SK-N-MC (cell line): Measurements from ENCODE around the gene MGST1.

Source experiments
- DNase-seq: peaks from one replicate; pipeline ENCODE4 v3.0.0-alpha.2; 2011; ENCODE audit warnings: low read depth, low spot score
- H3K27ac ChIP-seq: fragments of 200-600 bp; sonication (generic); 2 replicates; pipeline ENCODE4 v1.5.1; 2016; ENCODE audit warnings: mixed run types
- H3K36me3 ChIP-seq: fragments of 200-600 bp; sonication (generic); 2 replicates; pipeline ENCODE4 v1.6.1; 2017; ENCODE audit warnings: antibody characterized with exemption, low read length, mixed read lengths; ENCODE audit not compliant: insufficient read depth
- H3K4me3 ChIP-seq: fragments of 200-600 bp; sonication (generic); 2 replicates; pipeline ENCODE4 v1.5.1; 2016
- H3K9ac ChIP-seq: fragments of 200-600 bp; sonication (generic); 2 replicates; pipeline ENCODE4 v1.8.0; 2017; ENCODE audit warnings: mixed run types, mixed read lengths; ENCODE audit not compliant: insufficient read length
- H3K9me3 ChIP-seq: fragments of 200-600 bp; sonication (generic); 2 replicates; pipeline ENCODE4 v1.6.1; 2017; ENCODE audit warnings: low read depth, mild to moderate bottlenecking, antibody characterized with exemption, low read length, moderate library complexity, mixed read lengths
- EZH2 ChIP-seq: fragments of 200-600 bp; sonication (generic); IDR thresholded peaks from one replicate; pipeline ENCODE4 v1.6.1; 2017; ENCODE audit warnings: antibody characterized with exemption
- FOXP2 ChIP-seq: optimal IDR thresholded peaks from 2 replicates; pipeline ENCODE3; 2011; ENCODE audit warnings: mild to moderate bottlenecking, moderate library complexity; ENCODE audit not compliant: insufficient read depth; ENCODE audit errors: extremely low read length, control extremely low read depth
- POLR2AphosphoS5 ChIP-seq: IDR thresholded peaks from 2 replicates; pipeline ENCODE4 v1.6.1; 2012; ENCODE audit warnings: mild to moderate bottlenecking, low read depth, low read length, borderline replicate concordance

MGST1 gene

DNA sequence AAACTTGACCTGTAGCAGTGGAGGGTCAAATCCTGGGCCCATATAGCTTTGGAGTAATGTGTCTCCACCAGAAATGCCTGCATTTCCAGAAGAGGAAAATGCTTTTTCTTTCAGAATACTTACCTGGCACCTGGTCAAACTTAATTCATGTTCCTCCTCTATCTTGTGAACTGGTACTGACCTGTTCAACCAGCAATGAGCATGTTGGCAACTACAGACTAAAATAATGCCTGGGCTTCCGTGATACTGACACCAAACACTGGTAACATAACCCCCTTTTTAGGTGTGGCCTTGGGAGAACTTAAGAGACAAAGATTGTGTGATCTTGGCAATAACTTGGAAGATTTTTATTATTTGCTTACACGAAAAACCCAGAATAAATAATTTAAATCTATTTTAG, 23.8 kb upstream of the MGST1 start:
- H3K9me3 ChIP-seq, result no peaks in the 10 kb centered on the region
- no peak for DNase-seq
- no peaks in the 10 kb centered on the region for H3K36me3 ChIP-seq
- H3K9ac ChIP-seq, result no peak overlapping the region
- no peak overlapping the region for H3K4me3 ChIP-seq
- no peak overlapping the region for H3K27ac ChIP-seq
- TF ChIP-seq EZH2 (no peak), POLR2AphosphoS5 (no peak), FOXP2 (no peak)

- H3K9ac ChIP-seq, result no peak overlapping the region
- H3K4me3 ChIP-seq, result no peak overlapping the region
- no peaks in the 10 kb centered on the region for H3K9me3 ChIP-seq
- no peak overlapping the region for H3K27ac ChIP-seq
- H3K36me3 ChIP-seq, result no peaks in the 10 kb centered on the region
- TF ChIP-seq POLR2AphosphoS5 (no peak), FOXP2 (no peak), EZH2 (no peak)
- DNase-seq, result no peak
Measured at GRCh38 chr12:16324272-16324671, 23.2 kb upstream of the MGST1 start.

GRCh38 chr12:16324772-16325171, 22.7 kb upstream of the MGST1 start:
- no peaks in the 10 kb centered on the region for H3K9me3 ChIP-seq
- no peak overlapping the region for H3K27ac ChIP-seq
- H3K36me3 ChIP-seq, result no peaks in the 10 kb centered on the region
- TF ChIP-seq POLR2AphosphoS5 (no peak), FOXP2 (no peak)
- H3K9ac ChIP-seq, result no peak overlapping the region
- no peak for DNase-seq
- H3K4me3 ChIP-seq, result no peak overlapping the region

DNA sequence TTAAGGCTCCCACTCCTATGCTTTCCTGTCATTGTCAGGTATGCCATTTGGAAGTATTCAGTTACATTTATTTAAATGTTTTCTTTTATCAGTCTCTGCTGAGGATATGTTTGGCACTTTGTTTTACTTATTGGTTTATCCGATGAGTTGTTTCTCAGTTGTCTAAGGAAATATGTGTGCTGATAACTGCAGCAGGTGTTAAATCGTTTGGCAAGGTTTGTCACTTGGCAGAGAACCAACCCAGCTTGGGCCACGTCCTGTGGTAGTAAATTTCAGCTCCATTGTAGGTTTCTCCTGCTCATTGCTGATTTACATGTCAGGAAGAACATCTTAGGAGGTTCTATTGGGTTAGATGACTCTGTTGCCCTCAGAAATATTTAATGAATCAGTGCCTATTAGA, 22.0 kb upstream of the MGST1 start:
- H3K9ac ChIP-seq, result no peak overlapping the region
- H3K4me3 ChIP-seq, result no peak overlapping the region
- no peaks in the 10 kb centered on the region for H3K36me3 ChIP-seq
- TF ChIP-seq EZH2 (no peak), FOXP2 (no peak), POLR2AphosphoS5 (no peak)
- no peak overlapping the region for H3K27ac ChIP-seq
- H3K9me3 ChIP-seq, result no peaks in the 10 kb centered on the region
- no peak for DNase-seq

GRCh38 chr12:16327963-16328362, 19.5 kb upstream of the MGST1 start:
- no peak overlapping the region for H3K27ac ChIP-seq
- H3K36me3 ChIP-seq, result no peaks in the 10 kb centered on the region
- H3K9me3 ChIP-seq, result no peaks in the 10 kb centered on the region
- no peak overlapping the region for H3K9ac ChIP-seq
- no peak for DNase-seq
- TF ChIP-seq POLR2AphosphoS5, result no peak
- no peak for TF ChIP-seq EZH2
- TF ChIP-seq FOXP2, result no peak
- H3K4me3 ChIP-seq, result no peak overlapping the region

DNA sequence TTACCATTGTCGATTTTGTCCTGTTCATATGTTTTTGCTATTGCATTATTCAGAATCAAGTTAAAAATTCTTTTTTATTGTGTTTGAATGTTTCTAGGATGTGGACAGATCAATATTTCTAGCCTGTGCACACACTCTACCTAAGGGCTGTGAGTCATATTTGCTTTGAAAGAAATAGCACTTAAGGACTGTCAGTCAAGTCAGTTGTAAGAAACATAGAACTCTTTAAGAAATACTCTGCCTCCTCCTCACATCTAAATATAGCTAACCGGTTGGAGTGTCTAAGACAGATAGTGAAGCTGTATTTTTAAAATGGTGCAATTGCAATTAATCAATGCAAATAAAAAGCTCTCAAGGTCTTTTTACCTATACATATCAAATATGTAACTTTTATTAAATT, 17.9 kb upstream of the MGST1 start:
- no peak overlapping the region for H3K4me3 ChIP-seq
- H3K9me3 ChIP-seq, result no peaks in the 10 kb centered on the region
- H3K27ac ChIP-seq, result no peak overlapping the region
- H3K9ac ChIP-seq, result no peak overlapping the region
- TF ChIP-seq POLR2AphosphoS5 (no peak), EZH2 (no peak), FOXP2 (no peak)
- no peak for DNase-seq
- H3K36me3 ChIP-seq, result no peaks in the 10 kb centered on the region

DNA sequence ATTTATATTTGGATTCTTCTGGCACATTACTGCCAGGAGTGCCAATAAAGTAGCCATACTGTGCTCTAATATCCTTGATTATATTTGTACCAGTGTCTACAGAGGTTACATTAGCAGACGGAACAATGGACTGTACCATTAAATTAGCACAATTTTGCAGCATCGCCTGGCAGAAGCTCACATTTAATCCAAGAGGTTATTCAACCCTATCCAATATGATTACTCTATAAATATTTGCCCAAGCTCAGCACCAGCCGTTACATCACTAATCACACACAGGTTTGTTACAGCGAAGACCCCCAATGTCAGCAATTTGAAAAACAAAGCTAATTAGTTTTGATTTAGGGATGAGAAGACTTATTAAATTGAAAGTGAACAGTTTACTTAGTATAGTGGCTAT, 16.9 kb upstream of the MGST1 start:
- no peak for TF ChIP-seq POLR2AphosphoS5
- no peak for TF ChIP-seq FOXP2
- TF ChIP-seq EZH2, result no peak
- no peaks in the 10 kb centered on the region for H3K36me3 ChIP-seq

GRCh38 chr12:16331998-16332397, 15.4 kb upstream of the MGST1 start:
- Histone ChIP-seq H3K27ac (no peak overlapping the region), H3K9me3 (no peaks in the 10 kb centered on the region), H3K36me3 (no peaks in the 10 kb centered on the region), H3K9ac (no peak overlapping the region), H3K4me3 (no peak overlapping the region)
- no peak for TF ChIP-seq FOXP2
- no peak for TF ChIP-seq POLR2AphosphoS5
- no peak for TF ChIP-seq EZH2
- no peak for DNase-seq

More for the DNA sequence above, 16.9 kb upstream of the MGST1 start:
- Histone ChIP-seq H3K9me3 (no peaks in the 10 kb centered on the region), H3K9ac (no peak overlapping the region), H3K4me3 (no peak overlapping the region), H3K27ac (no peak overlapping the region)
- DNase-seq, result no peak

DNA sequence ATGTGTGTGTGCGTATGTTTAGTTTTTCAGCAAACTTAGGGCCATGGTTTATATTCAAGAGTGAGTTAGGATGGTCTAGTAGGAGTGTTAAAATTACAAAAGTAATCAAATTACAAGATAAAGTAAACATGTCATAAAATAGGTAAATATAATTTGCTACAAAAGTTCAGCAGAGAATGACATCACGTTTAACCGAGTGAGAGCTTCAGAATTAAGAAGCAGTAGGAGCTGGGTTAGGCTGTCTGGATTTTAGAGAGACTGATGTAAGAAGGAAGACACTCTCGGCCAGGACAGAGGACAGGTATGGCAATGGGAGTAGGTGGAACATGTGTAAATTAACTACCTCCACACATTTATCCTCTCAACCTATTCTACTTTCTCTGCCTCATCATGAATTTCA, 11.6 kb upstream of the MGST1 start:
- TF ChIP-seq POLR2AphosphoS5 (no peak), FOXP2 (no peak), EZH2 (no peak)
- Histone ChIP-seq H3K27ac (no peak overlapping the region), H3K9me3 (no peaks in the 10 kb centered on the region), H3K36me3 (no peaks in the 10 kb centered on the region), H3K9ac (no peak overlapping the region), H3K4me3 (no peak overlapping the region)
- DNase-seq, result no peak
